ENCODE results near the gene E4F1.

The E4F1 gene

GRCh38 chr16:2280461-2280860 is 57.1 kb downstream of the E4F1 start:
- no peak for DNase-seq (ENCODE audit: low read depth, low spot score)
- H3K4me3 ChIP-seq (ENCODE audit: low read length) = no peak overlapping the region

DNA sequence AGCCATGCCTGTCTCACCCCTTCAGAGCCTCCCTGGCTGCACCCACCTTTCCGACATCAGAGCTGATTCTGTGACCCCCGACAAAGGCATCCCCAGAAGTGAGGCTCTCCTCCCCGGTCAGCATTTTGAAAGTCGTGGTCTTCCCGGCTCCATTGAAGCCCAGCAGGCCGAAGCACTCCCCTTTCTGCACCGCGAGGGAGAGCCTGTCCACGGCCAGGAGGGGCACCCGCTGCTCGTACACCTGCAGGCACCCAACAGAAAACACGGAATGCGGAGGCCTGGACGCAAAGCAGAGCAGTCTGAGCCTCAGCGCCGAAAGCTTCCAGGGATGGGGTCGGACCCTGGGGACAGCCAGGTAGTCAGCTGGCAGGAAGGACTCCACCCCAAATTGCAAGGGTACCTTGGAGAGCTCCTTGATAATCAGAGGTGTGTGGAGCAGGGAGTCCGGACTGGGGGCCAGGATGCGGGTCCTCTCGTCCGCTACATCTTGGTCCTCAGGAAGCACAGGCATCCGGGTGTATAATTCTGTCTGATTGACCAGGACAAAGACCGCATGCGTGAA is 57.7 kb downstream of the E4F1 start:
- no peak overlapping the region for H3K4me3 ChIP-seq (ENCODE audit: low read length)
- DNase-seq (ENCODE audit: low read depth, low spot score) = no peak

- DNase-seq (ENCODE audit: low read depth, low spot score) = no peak
- no peak overlapping the region for H3K4me3 ChIP-seq (ENCODE audit: low read length)
Observed at GRCh38 chr16:2282262-2282661, 58.9 kb downstream of the E4F1 start.

DNA sequence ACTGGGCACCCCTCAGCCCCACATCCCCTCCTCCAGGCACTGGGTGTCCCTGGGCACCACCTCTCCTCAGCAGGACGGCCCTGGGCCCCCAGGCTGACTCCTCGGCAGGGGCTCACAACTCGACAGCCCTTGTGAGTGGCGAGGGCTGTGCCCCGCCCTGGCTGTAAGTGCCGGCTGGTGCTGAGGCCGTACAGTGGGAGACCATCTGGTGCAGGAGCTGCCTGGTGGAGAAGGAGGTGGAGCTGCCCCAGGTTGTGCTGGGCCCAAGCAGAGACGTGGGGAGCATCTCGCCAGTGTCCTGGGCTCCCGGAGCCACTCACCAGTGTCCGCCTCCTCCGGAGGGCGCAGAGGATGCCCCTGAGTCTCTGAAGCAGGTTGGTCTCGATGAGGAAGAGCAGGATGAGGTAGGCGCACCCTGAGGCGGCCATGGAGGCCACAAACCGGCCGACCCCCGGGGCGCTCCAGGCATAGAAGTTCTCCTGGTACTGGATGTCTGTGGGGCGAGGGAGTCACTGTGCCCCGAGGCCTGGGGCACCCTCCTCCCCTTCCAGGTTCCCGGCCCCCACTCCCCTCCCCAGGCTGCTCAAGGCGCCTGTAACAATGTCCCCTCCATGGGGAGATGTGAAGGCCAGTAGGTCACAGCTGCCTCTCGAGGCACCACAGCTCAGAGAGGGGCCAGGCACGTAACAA is 59.6 kb downstream of the E4F1 start:
- H3K4me3 ChIP-seq (ENCODE audit: low read length) = no peak overlapping the region
- DNase-seq (ENCODE audit: low read depth, low spot score) = no peak

DNA sequence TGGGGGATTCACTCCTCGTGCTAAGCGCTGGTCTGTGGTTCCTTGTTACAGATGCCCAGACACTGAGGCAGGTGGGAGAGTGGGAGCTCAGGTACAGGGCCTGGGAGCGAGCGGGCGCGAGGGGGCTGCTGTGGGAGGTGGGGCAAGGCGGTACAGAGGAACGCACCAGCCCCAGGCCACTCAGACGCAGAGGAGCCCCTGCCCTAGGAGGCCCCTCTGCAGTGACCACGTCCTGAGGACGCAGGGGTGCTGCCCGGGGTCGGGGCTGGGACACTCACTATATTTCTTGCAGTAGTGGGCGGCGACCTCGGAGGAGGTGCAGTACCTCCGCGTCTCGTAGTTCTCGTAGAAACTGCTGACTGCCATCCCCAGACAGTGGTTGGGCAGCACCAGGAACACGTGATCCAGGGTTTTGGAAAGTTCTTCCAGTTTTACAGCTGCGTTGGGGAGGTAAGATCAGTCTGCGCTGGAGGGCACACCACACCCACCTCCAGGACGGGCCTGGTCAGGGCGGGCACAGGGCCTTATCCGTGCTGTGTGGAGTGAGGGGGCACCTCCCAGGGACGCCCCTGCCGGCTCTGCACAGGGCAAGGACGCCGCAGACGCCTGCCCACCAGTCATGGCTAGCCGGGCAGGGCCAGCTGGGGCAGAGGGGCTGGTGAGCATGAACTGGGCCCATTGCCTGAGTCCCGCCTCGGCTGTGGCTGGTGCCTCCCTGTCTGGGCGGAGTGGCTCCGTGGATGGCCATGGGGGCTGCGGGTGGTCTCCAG is 60.8 kb downstream of the E4F1 start:
- H3K4me3 ChIP-seq (ENCODE audit: low read length) = no peak overlapping the region
- no peak for DNase-seq (ENCODE audit: low read depth, low spot score)

DNA sequence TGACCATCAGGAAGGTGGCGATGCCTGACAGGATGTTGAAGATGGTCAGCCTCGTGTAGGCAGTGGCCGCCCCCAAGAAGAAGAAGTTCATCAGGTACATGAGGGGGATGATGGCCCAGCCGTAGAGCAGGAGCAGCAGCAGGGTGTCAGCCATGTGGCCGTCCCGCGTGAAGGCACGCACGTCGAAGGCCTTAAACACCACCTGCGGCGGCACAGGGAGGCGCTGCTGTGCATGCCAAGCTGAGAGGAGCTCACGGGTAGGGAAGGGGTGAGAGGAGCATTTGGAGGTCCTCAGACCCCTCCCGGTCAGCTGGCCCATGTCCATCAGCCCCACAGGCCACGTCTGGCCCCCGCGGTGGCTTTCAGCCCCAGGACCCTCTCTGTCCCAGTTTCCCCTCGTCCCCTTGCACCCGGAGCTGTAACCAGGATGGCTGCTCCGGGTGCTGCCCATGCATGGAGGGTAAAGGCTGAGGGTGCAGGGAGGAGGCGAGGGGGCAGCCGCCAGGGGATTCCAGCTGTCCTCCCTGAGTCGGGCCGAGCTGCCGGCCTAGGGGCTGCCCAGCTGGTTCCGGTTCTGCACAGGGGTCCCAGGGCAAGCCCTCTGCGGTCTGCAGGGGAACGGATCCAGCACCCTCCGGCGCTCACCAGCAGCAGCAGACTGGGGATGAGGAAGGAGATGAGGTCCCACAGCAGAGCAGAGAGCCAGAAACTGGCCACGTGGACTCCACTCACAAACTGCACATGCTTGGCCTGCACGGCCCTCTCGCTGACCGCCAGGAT is 61.6 kb downstream of the E4F1 start:
- H3K4me3 ChIP-seq (ENCODE audit: low read length) = no peak overlapping the region
- DNase-seq (ENCODE audit: low read depth, low spot score) = no peak

Measured in Jurkat, Clone E6-1 (cell line).